ENCODE data around the gene MAGI2.
"Not testable (repeated sequence)": the region's sequence is repeated elsewhere in the genome, so short reads cannot be mapped to it uniquely, and the experiment has no call there.

MAGI2 gene

DNA sequence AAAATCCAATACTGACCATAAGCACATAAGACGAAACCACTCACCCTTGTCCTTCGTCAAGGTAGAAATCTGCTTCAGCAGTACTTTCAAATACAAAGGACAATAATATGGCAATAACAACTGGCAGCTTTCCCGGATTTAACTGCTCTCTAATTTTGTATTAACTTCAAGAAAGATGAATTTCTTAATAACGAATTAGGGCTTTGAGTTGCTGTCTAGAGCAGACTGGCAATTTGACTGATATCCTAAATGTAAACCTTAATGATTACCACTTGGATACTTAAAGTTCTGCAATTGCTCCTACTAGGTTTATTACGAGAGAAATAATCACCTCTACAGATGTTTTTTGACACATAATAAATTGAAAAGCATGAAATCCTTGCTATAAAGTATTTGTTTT is 418.7 kb downstream of the MAGI2 start:
- no peak for DNase-seq

GRCh38 chr7:79019711-79020110 is 433.8 kb downstream of the MAGI2 start:
- DNase-seq = not testable (repeated sequence)

DNA sequence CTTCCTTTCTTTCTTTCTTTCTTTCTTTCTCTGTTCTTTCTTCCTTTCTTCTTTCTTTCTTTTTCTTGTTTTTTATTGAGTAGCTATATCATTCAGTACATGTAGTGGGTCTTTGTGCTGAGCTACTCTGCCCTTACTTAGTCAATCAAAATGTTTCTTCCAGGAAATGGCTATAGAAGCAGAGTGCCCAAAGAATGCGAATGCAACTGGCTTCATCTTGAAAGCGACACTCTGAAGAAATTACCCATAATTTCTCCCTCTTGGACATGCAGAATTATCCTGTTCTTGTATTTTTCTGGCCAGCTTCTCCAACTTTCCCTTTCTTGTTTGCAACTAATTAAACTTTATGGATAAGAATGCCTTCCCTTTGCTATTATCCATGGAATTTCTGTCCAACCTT is 441.5 kb downstream of the MAGI2 start:
- DNase-seq = no peak

- DNase-seq = no peak
Measured at GRCh38 chr7:79009647-79010046, 443.8 kb downstream of the MAGI2 start.

DNA sequence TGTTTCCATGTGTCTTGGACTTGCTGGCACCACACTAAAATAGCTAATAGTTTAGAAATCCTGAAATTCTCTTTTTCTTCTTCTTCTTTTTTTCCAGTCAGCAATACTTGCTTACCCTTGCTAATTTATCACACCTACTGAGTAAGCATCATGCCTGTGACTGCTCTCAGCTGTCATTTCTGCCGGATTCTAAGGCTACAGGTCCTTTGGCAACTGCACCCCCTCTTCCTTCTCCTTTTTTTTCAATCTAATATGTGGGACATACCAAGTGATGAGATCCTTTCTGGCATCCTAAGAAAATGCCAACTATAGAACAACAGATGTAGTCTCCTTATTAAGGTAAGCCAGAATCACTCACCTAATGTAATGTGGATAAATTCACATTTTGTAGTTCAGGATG is 444.7 kb downstream of the MAGI2 start:
- DNase-seq = no peak

DNA sequence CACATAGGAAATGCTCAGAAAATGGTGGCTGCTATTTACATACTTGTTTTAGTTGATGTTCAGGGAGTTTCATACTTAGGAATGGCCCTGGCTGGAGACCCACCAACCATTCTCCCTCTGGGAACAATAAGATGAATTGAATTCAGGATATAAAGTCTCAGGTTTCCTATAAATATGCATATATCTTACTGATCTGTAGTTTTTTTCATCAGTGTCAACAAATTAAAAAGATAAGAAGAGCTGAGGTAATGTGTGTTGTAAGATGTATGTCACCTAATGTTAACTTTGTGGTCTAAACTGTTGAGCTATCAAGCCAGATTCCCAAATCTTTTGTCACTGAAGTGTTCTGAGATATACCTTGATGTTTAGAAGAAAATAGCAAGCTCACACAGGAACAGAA is 457.5 kb downstream of the MAGI2 start:
- no peak for DNase-seq

GRCh38 chr7:78993341-78993740 is 460.1 kb downstream of the MAGI2 start:
- peak; percentile 70 for DNase-seq

GRCh38 chr7:78985509-78985908 is 468.0 kb downstream of the MAGI2 start:
- DNase-seq = peak; percentile 41

GRCh38 chr7:78983483-78983882 is 470.0 kb downstream of the MAGI2 start:
- DNase-seq = no peak

DNA sequence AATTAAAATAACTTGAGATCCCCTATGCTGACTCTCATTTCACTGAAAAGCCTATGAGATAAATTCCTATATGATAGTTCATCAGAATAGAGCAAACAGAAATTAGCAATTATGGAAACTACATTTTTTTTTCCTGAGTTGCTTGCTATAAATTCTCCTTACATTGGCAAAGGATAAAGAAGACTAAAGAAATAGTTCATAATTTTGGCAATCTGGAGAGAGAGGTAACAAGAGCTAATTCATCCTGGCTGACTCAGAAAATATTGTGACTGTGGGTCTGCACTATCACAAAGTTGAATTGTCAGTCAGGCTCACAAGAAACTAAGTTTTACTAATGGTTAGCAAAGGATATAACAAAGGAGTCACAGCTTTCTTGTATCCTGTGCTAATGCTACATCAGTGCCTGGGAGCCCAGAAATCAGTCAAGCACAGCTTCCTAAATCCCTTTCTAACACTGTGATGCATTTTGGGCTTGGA is 483.0 kb downstream of the MAGI2 start:
- no peak for DNase-seq

GRCh38 chr7:78968951-78969350 is 484.5 kb downstream of the MAGI2 start:
- DNase-seq = no peak

- DNase-seq = not testable (repeated sequence)
Measured at GRCh38 chr7:78967561-78967960, 485.9 kb downstream of the MAGI2 start.

DNA sequence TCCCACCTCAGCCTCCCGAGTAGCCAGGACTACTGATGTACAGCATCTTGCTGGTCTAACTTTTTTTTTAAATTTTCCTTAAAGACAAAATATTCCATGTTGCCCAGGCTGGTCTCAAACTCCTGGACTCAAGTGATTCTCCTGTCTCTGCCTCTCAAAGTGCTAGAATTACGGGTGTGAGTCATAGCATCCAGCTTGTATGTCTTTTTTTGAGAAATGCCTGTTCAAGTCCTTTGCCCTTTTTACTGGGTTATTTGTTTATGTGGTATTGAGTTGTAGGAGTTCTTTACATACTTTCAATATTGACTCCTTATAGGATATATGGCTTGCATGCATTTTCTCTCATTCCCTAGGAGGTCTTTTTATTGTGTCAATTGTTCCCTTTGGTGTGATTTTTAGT is 486.4 kb downstream of the MAGI2 start:
- no peak for DNase-seq

DNA sequence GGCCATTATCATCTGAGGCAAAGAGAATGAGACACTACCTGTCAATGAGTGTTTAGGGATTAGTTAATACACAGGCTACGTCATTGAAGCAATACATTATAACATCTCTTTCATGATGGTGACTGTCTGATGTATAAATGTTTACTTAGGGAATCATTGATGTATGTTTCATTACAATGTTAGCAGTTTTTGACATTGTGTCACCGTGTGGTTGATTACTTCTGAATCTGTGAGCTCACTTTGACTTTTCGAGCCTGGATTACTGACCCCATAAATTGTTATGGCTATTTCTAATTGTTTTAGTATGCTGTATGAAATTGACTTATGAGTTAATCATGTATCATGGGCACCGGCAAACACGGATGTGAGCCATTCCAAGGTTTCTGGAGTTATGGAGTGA is 494.0 kb downstream of the MAGI2 start:
- no peak for DNase-seq

DNA sequence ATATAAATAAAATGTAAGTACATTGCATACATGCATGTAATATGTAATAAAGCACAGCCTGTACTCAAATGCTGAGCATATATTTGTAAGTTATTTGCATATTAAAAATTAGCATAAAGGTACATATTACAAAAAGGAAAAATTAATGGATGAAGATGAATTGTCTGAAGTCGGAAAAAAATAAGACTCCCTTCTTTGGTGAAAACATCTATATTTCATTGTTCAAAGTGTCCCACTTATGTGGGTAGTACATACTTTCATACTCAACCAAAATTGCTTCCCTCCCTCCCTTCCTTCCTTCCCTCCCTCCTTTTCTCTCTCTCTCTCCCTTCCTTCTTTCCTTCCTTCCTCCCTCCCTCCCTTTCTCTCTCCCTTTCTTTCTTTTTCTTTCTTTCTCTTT is 498.1 kb downstream of the MAGI2 start:
- no peak for DNase-seq

DNA sequence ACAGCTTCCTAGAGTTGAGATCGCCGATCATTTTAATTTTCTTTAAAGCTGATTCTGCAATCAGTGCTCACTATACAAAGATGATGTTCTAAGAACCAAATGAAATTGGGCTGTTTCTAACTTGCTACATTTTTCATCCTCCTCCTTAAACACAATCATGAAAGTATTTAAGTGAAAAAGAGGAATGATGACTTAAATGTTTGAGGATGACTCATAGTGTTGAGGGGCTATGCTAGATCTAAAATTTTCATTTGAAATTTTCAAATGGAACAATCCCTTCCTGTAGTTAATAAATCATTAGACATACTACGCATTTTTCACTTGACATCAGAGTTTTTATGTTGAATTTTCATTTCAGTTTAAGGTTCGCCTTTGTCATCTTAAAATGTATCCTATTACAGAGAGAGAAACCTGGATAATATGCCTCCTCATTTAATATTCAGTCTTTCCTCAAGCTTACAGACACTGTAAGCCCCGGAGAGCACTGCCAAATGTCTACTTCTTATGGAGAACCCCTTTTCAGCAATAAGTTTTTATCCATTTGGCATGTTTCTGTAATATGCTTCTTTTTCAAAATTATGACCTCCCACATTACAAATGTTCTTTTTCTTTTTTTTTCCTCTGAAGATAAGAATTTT is 499.6 kb downstream of the MAGI2 start:
- no peak for DNase-seq

DNA sequence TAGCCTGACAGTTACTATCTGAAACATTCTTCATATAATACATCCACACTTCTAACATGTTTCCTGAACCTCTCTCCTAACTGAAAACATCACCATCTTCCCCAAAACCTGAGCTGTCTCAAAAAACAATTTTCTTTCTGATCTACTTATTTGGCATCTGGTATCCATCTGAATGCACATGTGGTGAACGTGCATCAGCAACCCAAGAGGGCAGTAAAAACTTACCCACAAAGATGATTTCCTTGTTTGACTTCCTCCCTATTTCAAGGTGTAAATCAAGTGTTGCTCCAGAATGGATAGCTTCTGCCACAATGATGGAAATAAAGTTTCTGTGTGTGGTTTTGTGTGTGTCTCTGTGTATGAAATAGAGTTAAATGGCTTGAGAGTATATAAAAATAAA is 500.4 kb downstream of the MAGI2 start:
- DNase-seq = no peak

DNA sequence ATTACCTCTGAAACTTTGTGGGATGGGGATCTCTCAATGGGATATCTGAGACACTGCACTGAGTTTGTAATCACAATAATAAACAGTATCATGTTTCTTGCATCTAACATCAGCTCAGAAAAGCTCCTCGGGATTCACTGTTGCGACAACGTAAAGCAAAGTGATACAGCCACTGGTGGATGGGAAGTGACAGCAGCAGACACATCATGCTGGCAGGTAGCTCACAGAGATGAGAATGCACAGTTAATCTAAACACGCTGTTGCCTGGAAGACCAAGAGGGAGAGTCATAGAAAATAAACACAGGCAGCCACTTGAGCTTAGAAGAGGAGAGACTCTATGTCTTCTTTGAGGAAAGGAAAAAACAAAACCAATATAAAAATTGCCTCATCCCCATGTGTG is 513.8 kb downstream of the MAGI2 start:
- DNase-seq = no peak

GRCh38 chr7:78924581-78924980 is 528.9 kb downstream of the MAGI2 start:
- DNase-seq = peak; percentile 41

DNA sequence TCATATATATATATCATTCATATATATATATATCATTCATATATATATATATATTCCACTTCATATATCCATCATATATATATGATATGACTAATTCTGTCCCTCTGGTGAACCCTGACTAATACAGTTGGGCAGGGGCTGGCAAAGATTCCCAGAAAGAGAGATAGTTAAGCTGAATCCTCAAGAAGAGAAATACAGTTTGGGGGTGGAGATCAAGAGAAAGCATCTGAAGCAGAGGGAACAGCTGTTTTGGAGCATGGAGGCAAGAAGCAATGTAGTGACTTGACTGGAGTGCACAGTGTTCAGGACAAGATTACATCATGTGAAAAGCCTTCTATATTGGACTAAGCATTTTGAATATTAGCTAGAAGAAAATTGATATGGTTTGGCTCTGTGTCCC is 540.7 kb downstream of the MAGI2 start:
- no peak for DNase-seq

- no peak for DNase-seq
Measured at GRCh38 chr7:78906735-78907134, 546.7 kb downstream of the MAGI2 start.

GRCh38 chr7:78905436-78905835 is 548.0 kb downstream of the MAGI2 start:
- DNase-seq = no peak

GRCh38 chr7:78904983-78905382 is 548.5 kb downstream of the MAGI2 start:
- no peak for DNase-seq

DNA sequence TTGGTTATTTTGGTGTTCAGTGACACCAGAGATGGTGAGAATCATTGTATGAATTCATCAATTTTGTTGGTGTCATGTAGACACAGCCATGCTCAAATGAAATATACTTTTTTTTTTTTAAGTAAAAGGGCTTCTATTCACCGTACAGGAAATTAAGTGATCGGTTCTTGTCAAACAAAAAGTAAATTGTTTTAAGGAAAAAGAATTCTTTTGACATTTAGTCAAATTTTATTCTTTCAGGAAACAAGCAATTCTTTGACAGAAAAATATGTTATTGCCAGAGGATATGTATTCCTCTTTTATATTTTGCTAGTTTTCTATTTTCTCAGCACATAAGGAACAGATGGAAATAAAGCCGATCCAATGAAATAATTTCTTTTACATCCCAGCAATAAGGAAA is 551.9 kb downstream of the MAGI2 start:
- DNase-seq = no peak

DNA sequence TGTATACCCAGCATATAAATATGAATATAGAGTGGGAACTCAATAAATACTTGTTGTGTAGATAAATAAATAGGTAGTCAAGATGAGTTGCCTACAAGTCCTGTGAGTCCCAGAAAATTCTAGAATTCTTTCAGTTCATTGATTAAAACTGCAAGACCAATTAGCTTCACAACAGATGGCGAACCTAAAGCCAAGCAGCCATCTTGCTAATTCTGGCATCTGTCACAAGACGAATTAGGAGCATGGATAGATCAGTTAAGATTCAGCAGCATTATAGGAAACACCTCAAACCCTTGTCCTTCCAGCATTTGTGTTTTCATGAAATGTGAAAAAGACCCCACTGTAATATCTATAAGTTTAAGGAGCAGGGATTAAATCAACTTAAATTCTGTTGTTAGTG is 552.7 kb downstream of the MAGI2 start:
- no peak for DNase-seq

GRCh38 chr7:78895393-78895792 is 558.1 kb downstream of the MAGI2 start:
- DNase-seq = peak; percentile 45
